H9 (cell line): ENCODE measurements around the gene C9orf72. TPM values are rescaled to one million over a fixed set of nuclear protein-coding genes. Genes with fewer than 3 reads are reported as not detected.

ENCODE experiments used
- DNase-seq: peaks from one replicate; pipeline ENCODE4 v3.0.0-alpha.2; 2017
- H2AFZ ChIP-seq: one replicate; pipeline ENCODE4 v1.6.1; 2013; ENCODE audit warnings: mild to moderate bottlenecking, low read length, control low read depth, moderate library complexity
- H2AK5ac ChIP-seq: 2 replicates; pipeline ENCODE4 v1.6.1; 2013; ENCODE audit warnings: low read length, control low read depth, mixed read lengths; ENCODE audit not compliant: insufficient read length
- H2BK120ac ChIP-seq: one replicate; pipeline ENCODE4 v1.6.1; 2013; ENCODE audit warnings: low read depth, mild to moderate bottlenecking, low read length, control low read depth, inconsistent platforms; ENCODE audit not compliant: poor library complexity, severe bottlenecking
- H2BK12ac ChIP-seq: 2 replicates; pipeline ENCODE4 v1.6.1; 2013; ENCODE audit warnings: low read length, control low read depth, mixed read lengths, low read depth; ENCODE audit not compliant: insufficient read length
- H2BK15ac ChIP-seq: 2 replicates; pipeline ENCODE4 v1.6.1; 2013; ENCODE audit warnings: low read depth, low read length, control low read depth
- H2BK20ac ChIP-seq: one replicate; pipeline ENCODE4 v1.6.1; 2013; ENCODE audit warnings: low read depth, mild to moderate bottlenecking, low read length, control low read depth, inconsistent platforms; ENCODE audit not compliant: poor library complexity, severe bottlenecking
- H2BK5ac ChIP-seq: 2 replicates; pipeline ENCODE4 v1.6.1; 2013; ENCODE audit warnings: low read length, control low read depth, mixed read lengths; ENCODE audit not compliant: insufficient read length
- H3K14ac ChIP-seq: 2 replicates; pipeline ENCODE4 v1.6.1; 2013; ENCODE audit warnings: low read length, control low read depth; ENCODE audit not compliant: insufficient read depth
- H3K18ac ChIP-seq: 2 replicates; pipeline ENCODE4 v1.6.1; 2013; ENCODE audit warnings: low read depth, mild to moderate bottlenecking, mixed read lengths, low read length, control low read depth; ENCODE audit not compliant: insufficient read length
- H3K23ac ChIP-seq: 2 replicates; pipeline ENCODE4 v1.6.1; 2013; ENCODE audit warnings: low read length, control low read depth, mixed read lengths, low read depth; ENCODE audit not compliant: insufficient read length
- H3K23me2 ChIP-seq: 2 replicates; pipeline ENCODE4 v1.6.1; 2013; ENCODE audit warnings: low read depth, mild to moderate bottlenecking, mixed read lengths, low read length, control low read depth; ENCODE audit not compliant: insufficient read length, poor library complexity, severe bottlenecking
- H3K27ac ChIP-seq: 2 replicates; pipeline ENCODE4 v1.5.1; 2013; ENCODE audit warnings: low read length, control low read depth, mixed read lengths, low read depth; ENCODE audit not compliant: insufficient read length
- H3K27me3 ChIP-seq: 2 replicates; pipeline ENCODE4 v1.6.1; 2013; ENCODE audit warnings: low read length, control low read depth, inconsistent platforms; ENCODE audit not compliant: insufficient read depth
- H3K4ac ChIP-seq: 2 replicates; pipeline ENCODE4 v1.6.1; 2013; ENCODE audit warnings: low read depth, mild to moderate bottlenecking, control low read depth, inconsistent platforms, low read length, moderate library complexity
- H3K4me1 ChIP-seq: 2 replicates; pipeline ENCODE4 v1.6.1; 2013; ENCODE audit warnings: low read length, control low read depth, inconsistent platforms; ENCODE audit not compliant: insufficient read depth
- H3K4me2 ChIP-seq: 2 replicates; pipeline ENCODE4 v1.6.1; 2013; ENCODE audit warnings: low read length, control low read depth, mixed read lengths; ENCODE audit not compliant: insufficient read length, insufficient read depth
- H3K56ac ChIP-seq: 2 replicates; pipeline ENCODE4 v1.6.1; 2013; ENCODE audit warnings: low read depth, mild to moderate bottlenecking, mixed read lengths, low read length, control low read depth; ENCODE audit not compliant: insufficient read length
- H3K79me1 ChIP-seq: 2 replicates; pipeline ENCODE4 v1.6.1; 2013; ENCODE audit warnings: low read depth, mild to moderate bottlenecking, moderate library complexity, low read length, control low read depth, inconsistent platforms; ENCODE audit not compliant: insufficient read depth, poor library complexity, severe bottlenecking
- H3K79me2 ChIP-seq: 2 replicates; pipeline ENCODE4 v1.6.1; 2013; ENCODE audit warnings: low read length, control low read depth, inconsistent platforms; ENCODE audit not compliant: insufficient read depth
- H3K9ac ChIP-seq: 2 replicates; pipeline ENCODE4 v1.6.1; 2013; ENCODE audit warnings: low read length, control low read depth, mixed read lengths; ENCODE audit not compliant: insufficient read length; ENCODE audit errors: extremely low read depth
- H3K9me3 ChIP-seq: one replicate; pipeline ENCODE4 v1.6.1; 2013; ENCODE audit warnings: low read depth, low read length, inconsistent platforms; ENCODE audit not compliant: control insufficient read depth
- H3T11ph ChIP-seq: one replicate; pipeline ENCODE4 v1.6.1; 2013; ENCODE audit warnings: mild to moderate bottlenecking, low read length, control low read depth, inconsistent platforms
- H4K20me1 ChIP-seq: one replicate; pipeline ENCODE4 v1.6.1; 2013; ENCODE audit not compliant: control insufficient read depth, insufficient read length, insufficient read depth
- H4K5ac ChIP-seq: 2 replicates; pipeline ENCODE4 v1.6.1; 2013; ENCODE audit warnings: low read depth, mild to moderate bottlenecking, mixed read lengths, low read length, control low read depth; ENCODE audit not compliant: insufficient read length
- H4K8ac ChIP-seq: replicated peaks from 2 replicates; pipeline ENCODE4 v1.6.1; 2013; ENCODE audit warnings: low read length, control low read depth, mixed read lengths, low read depth; ENCODE audit not compliant: insufficient read length
- H4K91ac ChIP-seq: 2 replicates; pipeline ENCODE4 v1.6.1; 2013; ENCODE audit warnings: low read depth, mild to moderate bottlenecking, moderate library complexity, mixed read lengths, low read length, control low read depth; ENCODE audit not compliant: insufficient read length
- H3K27ac Mint-ChIP-seq, 3 experiments: 2 replicates in 2 of 3; 3 replicates in 1 of 3; pipeline ENCODE4 v1.8.0; 2020 to 2021; ENCODE audit warnings: mixed read lengths in 3 of 3, mild to moderate bottlenecking in 1 of 3, moderate library complexity in 1 of 3
- H3K27me3 Mint-ChIP-seq: 2 replicates; pipeline ENCODE4 v1.8.0; 2021; ENCODE audit warnings: low read depth, mild to moderate bottlenecking, moderate library complexity, mixed read lengths
- H3K36me3 Mint-ChIP-seq, 3 experiments: 2 replicates in 2 of 3; 3 replicates in 1 of 3; pipeline ENCODE4 v1.8.0; 2020 to 2021; ENCODE audit warnings: low read depth in 3 of 3, mixed read lengths in 3 of 3; ENCODE audit not compliant: insufficient read depth in 1 of 3
- H3K4me1 Mint-ChIP-seq, 2 experiments: 2 replicates each; pipeline ENCODE4 v1.8.0; 2020; ENCODE audit warnings: mixed read lengths in 2 of 2
- H3K4me3 Mint-ChIP-seq, 2 experiments: 2 replicates in 1 of 2; 3 replicates in 1 of 2; pipeline ENCODE4 v1.8.0; 2020 to 2021; ENCODE audit warnings: mild to moderate bottlenecking in 2 of 2, mixed read lengths in 2 of 2, moderate library complexity in 1 of 2
- H3K9me3 Mint-ChIP-seq, 2 experiments: 2 replicates in 1 of 2; 3 replicates in 1 of 2; pipeline ENCODE4 v1.8.0; 2020; ENCODE audit warnings: mild to moderate bottlenecking in 2 of 2, mixed read lengths in 2 of 2, moderate library complexity in 1 of 2
- CTCF ChIP-seq: fragments of 200-600 bp; sonication (generic); conservative IDR thresholded peaks from 3 replicates; pipeline ENCODE4 v1.8.0; 2021; ENCODE audit warnings: antibody characterized with exemption, mild to moderate bottlenecking
- WGBS: extraction: QIAGEN DNeasy Blood & Tissue Kit; methylation state at CpG from one replicate; pipeline ENCODE4 v1.1.7; 2013; ENCODE audit warnings: missing lambda C conversion rate, low lambda C conversion rate, mixed read lengths; ENCODE audit not compliant: insufficient read length; ENCODE audit errors: extremely low coverage; 5-methylcytosine and 5-hydroxymethylcytosine counted together
- total RNA-seq: library from RNA; stranded (reverse); gene quantifications from 2 replicates; pipeline ENCODE4 v1.2.1, GENCODE V29; 2021

C9orf72 gene
- total RNA-seq, 1 experiment from 2014 or later: 17.0 TPM

- WGBS: no CpG with 5 or more reads among the region's 35 CpGs
- H4K91ac ChIP-seq: no peak overlapping the region
These were observed 631 bp upstream of the C9orf72 start for GRCh38 chr9:27573634-27574590.

More at GRCh38 chr9:27573634-27574590, 631 bp upstream of the C9orf72 start:
- Mint-ChIP-seq H3K4me1 (peaks cover 19 to 22% of the 10 kb centered on the region in 2 experiments), H3K36me3 (peaks cover 9 to 17% (median 10%) of the 10 kb centered on the region in 3 experiments), H3K27me3 (peaks cover 7% of the 10 kb centered on the region), H3K27ac (peak overlapping the region; percentile 99 to 100 (median 100)), H3K4me3 (peak overlapping the region; percentile 88 to 99), H3K9me3 (peaks cover 14 to 15% of the 10 kb centered on the region in 2 experiments)
- H2AFZ ChIP-seq: peak overlapping the region; percentile 97
- H3K18ac ChIP-seq: peak overlapping the region; percentile 88
- H2BK12ac ChIP-seq: no peak overlapping the region
- H3K79me2 ChIP-seq: peaks cover 3% of the 10 kb centered on the region; the same call in 1 of the 2 replicates
- no peaks in the 10 kb centered on the region for H4K20me1 ChIP-seq
- H3T11ph ChIP-seq: no peak overlapping the region
- peak; percentile 99 for DNase-seq
- no peak overlapping the region for H2BK15ac ChIP-seq
- no peaks in the 10 kb centered on the region for H3K79me1 ChIP-seq
- no peak for TF ChIP-seq CTCF
- H2AK5ac ChIP-seq: no peak overlapping the region
- H3K23me2 ChIP-seq: peaks cover 8% of the 10 kb centered on the region
- no peaks in the 10 kb centered on the region for H3K27me3 ChIP-seq
- no peak overlapping the region; the same call in 1 of the 2 replicates for H3K4ac ChIP-seq
- H3K56ac ChIP-seq: no peak overlapping the region
- no peak overlapping the region for H2BK5ac ChIP-seq
- peak overlapping the region; percentile 87 for H3K9ac ChIP-seq
- no peaks in the 10 kb centered on the region for H3K4me1 ChIP-seq
- no peak overlapping the region for H2BK20ac ChIP-seq
- H4K8ac ChIP-seq: no peak overlapping the region
- H3K23ac ChIP-seq: no peak overlapping the region
- peak overlapping the region; percentile 90; the same call in 1 of the 2 replicates for H3K14ac ChIP-seq
- no peaks in the 10 kb centered on the region for H3K9me3 ChIP-seq
- peak overlapping the region; percentile 97 for H3K4me2 ChIP-seq
- H3K27ac ChIP-seq: peak overlapping the region; percentile 91
- H2BK120ac ChIP-seq: no peak overlapping the region
- H4K5ac ChIP-seq: no peak overlapping the region
